ENCODE data around the gene KLC1. TPM values are rescaled to one million over a fixed set of nuclear protein-coding genes. Genes with fewer than 3 reads are reported as not detected.
A peak's percentile ranks its signal among the peaks of the same experiment; 100 is the strongest.

The KLC1 gene
- total and polyA plus RNA-seq, 2 of the 8 experiments (the other 6 are each of a cell fraction or from before 2014, with no cell fraction given): 84.6 to 134 TPM

DNA sequence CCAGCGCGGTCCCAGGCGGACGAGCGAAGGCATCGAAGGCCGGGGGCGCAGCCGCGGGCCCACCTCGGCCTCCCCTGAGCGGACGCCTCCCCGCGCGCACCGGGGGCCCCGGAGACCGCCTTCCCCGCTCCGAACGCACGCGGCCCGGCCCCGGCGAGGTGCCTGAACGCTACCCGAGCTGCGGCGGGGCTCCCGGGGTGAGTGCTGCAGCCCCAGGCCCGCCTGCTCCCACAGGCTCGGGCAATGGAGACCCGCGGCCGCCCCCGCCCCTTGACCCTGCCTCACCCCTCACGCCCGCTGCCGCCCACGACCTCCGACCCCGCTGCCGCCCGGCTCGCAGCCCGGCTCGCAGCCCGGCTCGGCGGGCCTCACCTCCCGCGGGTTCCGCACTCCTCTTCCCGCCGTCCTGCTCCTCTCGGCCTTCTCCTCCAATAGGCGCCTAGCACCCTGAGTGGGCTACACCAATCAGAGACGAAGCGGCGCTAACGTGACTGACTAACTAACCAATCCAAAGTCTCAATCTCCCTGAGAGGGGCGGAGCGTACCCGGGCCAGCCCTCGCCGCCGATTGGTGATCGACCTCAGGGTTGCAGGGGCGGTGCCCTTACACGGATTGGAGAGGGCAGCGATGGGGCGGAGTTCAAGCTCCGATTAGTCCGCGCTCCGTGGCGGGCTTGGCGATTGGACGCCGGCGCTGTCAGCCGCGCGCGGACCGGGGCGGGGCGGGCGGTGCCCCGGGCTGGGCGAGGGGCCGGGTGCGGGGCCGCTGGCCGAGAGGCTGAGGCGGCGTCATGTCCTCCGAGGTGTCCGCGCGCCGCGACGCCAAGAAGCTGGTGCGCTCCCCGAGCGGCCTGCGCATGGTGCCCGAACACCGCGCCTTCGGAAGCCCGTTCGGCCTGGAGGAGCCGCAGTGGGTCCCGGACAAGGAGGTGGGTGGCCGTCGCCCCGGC is 86.3 kb downstream of the KLC1 start, which contains the start of the genes XRCC3 and ZFYVE21:
XRCC3 (minus strand) TSS at position 400 of the 949 bp plus-strand sequence. CDS start 4,364 bp downstream, outside the sequence.
ZFYVE21 (plus strand) TSS at position 759 of the 949 bp plus-strand sequence; CDS start at position 791, 32 bp downstream.
- H2BK20ac ChIP-seq (ENCODE audit: low read length): no peak within 1 kb of the TSS
- peak; percentile 83 for FAIRE-seq
- H4K20me1 ChIP-seq (replicated peaks in 1 of 2; ENCODE audit: control insufficient read depth in 1 of 2, insufficient read depth in 2 of 2, low read length in 2 of 2): peaks cover 13 to 38% of the 10 kb centered on the region in 2 experiments
- peaks cover 0 to 54% of the 10 kb centered on the region in 2 experiments; a peak in 3 of 4 replicates for H3K79me2 ChIP-seq (ENCODE audit: control insufficient read depth in 1 of 2, insufficient read depth in 2 of 2, low read length in 2 of 2)
- no peak within 1 kb of the TSS; the same call in 1 of the 2 replicates for H3K18ac ChIP-seq (ENCODE audit: extremely low read depth, low read length)
- no peaks in the 10 kb centered on the region for H3K9me3 ChIP-seq (ENCODE audit: insufficient read depth in 2 of 2, low read depth in 1 of 2, low read length in 1 of 2)
- H2AK5ac ChIP-seq (ENCODE audit: low read depth, low read length): no peak within 1 kb of the TSS
- H3K23me2 ChIP-seq (ENCODE audit: low read depth, low read length): peaks cover 4% of the 10 kb centered on the region; the same call in 1 of the 2 replicates
- no peak within 1 kb of the TSS for H3K14ac ChIP-seq (ENCODE audit: insufficient read length)
- peak within 1 kb of the TSS; percentile 78 to 99 (median 86) for H3K9ac ChIP-seq (replicated peaks in 1 of 4; ENCODE audit: extremely low read depth in 1 of 4, low read depth in 3 of 4, low read length in 3 of 4)
- no peak within 1 kb of the TSS for H2BK15ac ChIP-seq (ENCODE audit: low read length)
- H4K8ac ChIP-seq (ENCODE audit: extremely low read depth, insufficient read depth, low read length): peak within 1 kb of the TSS; percentile 96
- WGBS, 2 experiments (ENCODE audit: extremely low coverage in 1 of 2, insufficient coverage in 1 of 2, insufficient read length in 1 of 2, insufficient replicate concordance in 2 of 2, low coverage in 1 of 2, low lambda C conversion rate in 2 of 2, missing lambda C conversion rate in 1 of 2): 2% methylated on average over 45 of the region's 121 CpGs; no CpG with 5 or more reads in 1 of the 2 experiments
- peak within 1 kb of the TSS; percentile 72 for H3K4me2 ChIP-seq (ENCODE audit: insufficient read depth in 1 of 2, low read depth in 2 of 2, low read length in 2 of 2)
- H3K27ac ChIP-seq (ENCODE audit: low read depth, low read length): peak within 1 kb of the TSS; percentile 81; the same call in 1 of the 2 replicates
- no peak within 1 kb of the TSS for H2AFZ ChIP-seq (ENCODE audit: low read length)
- H3K23ac ChIP-seq (ENCODE audit: insufficient read length): no peak within 1 kb of the TSS
- peak within 1 kb of the TSS; percentile 54 for H4K5ac ChIP-seq (ENCODE audit: insufficient read length, low read depth, low read length)
- H3K79me1 ChIP-seq (ENCODE audit: low read depth, low read length): peaks cover 20% of the 10 kb centered on the region
- no peak within 1 kb of the TSS for H4K91ac ChIP-seq (replicated peaks; ENCODE audit: insufficient read length, low read length)
- peak within 1 kb of the TSS; percentile 63 to 86 (median 76) for H3K4me3 ChIP-seq (ENCODE audit: extremely low read depth in 1 of 4, insufficient read depth in 2 of 4, low read depth in 3 of 4, low read length in 4 of 4)
- no peaks in the 10 kb centered on the region for H3K27me3 ChIP-seq (replicated peaks in 1 of 4; ENCODE audit: control insufficient read depth in 3 of 4, extremely low read depth in 1 of 4, insufficient read depth in 3 of 4, low read length in 3 of 4)
- H3K4me1 ChIP-seq (replicated peaks in 1 of 4; ENCODE audit: control insufficient read depth in 3 of 4, insufficient read depth in 4 of 4, low read length in 3 of 4): peaks cover 0 to 17% (median 8%) of the 10 kb centered on the region in 4 experiments; a peak in 6 of 7 replicates
- peaks cover 0 to 5% (median 2%) of the 10 kb centered on the region in 4 experiments; a peak in 3 of 8 replicates for H3K36me3 ChIP-seq (ENCODE audit: control insufficient read depth in 2 of 4, insufficient read depth in 4 of 4, low read length in 3 of 4)
- no peak within 1 kb of the TSS for H3K4ac ChIP-seq (replicated peaks; ENCODE audit: insufficient read length, low read depth, low read length)
- H2BK120ac ChIP-seq (replicated peaks; ENCODE audit: low read depth, low read length): no peak within 1 kb of the TSS
- no peak within 1 kb of the TSS for H2BK12ac ChIP-seq (ENCODE audit: low read depth, low read length)
- ChIA-PET POLR2A (ENCODE audit: partially characterized antibody) (interaction anchor here (0.6 to 2.0 kb wide), 17 partner anchors 10 to 285 kb away, joined by 3 to 11 read pairs (median 3); partner anchors contain the start of genes BAG5 and KLC1), CTCF (ENCODE audit: partially characterized antibody) (no interaction called here)
- H2BK5ac ChIP-seq (ENCODE audit: low read depth, low read length): no peak within 1 kb of the TSS
- peak within 1 kb of the TSS; percentile 89 for H3K56ac ChIP-seq (replicated peaks; ENCODE audit: insufficient read length, low read depth, low read length)
- peak; percentile 99 for DNase-seq (ENCODE audit: low read depth in 1 of 2, low spot score in 2 of 2)
- TF ChIP-seq SIN3A (conservative IDR thresholded peaks at IDR 0.05 in 1 of 2, IDR thresholded peaks at IDR 0.05 in 1 of 2; ENCODE audit: low read depth in 1 of 2, low read length in 2 of 2): peak in 1 of 2 experiments; percentile 55; a peak in 1 of 4 replicates
- peak; percentile 53 for TF ChIP-seq KDM4A (IDR thresholded peaks at IDR 0.05; ENCODE audit: low read depth, low read length, severe bottlenecking)
- TF ChIP-seq MAFK (IDR thresholded peaks at IDR 0.05; ENCODE audit: low read depth, low read length): no peak
- no peak for TF ChIP-seq NRF1 (IDR thresholded peaks at IDR 0.05; ENCODE audit: low read depth, low read length)
- no peak for TF ChIP-seq EZH2 (IDR thresholded peaks at IDR 0.05; ENCODE audit: low read depth, low read length, severe bottlenecking)
- TF ChIP-seq POLR2A (IDR thresholded peaks at IDR 0.05; ENCODE audit: control extremely low read depth in 1 of 2, low read depth in 2 of 2, low read length in 2 of 2): peak in 1 of 2 experiments; percentile 81; a peak in 2 of 3 replicates
- TF ChIP-seq MAX (IDR thresholded peaks at IDR 0.05): peak; percentile 64
- TF ChIP-seq SP4 (IDR thresholded peaks at IDR 0.05; ENCODE audit: low read length): peak; percentile 96; the same call in 1 of the 2 replicates
- no peak for TF ChIP-seq EP300 (IDR thresholded peaks at IDR 0.05; ENCODE audit: borderline replicate concordance in 1 of 2, low read depth in 2 of 2, low read length in 2 of 2)
- TF ChIP-seq TEAD4 (IDR thresholded peaks at IDR 0.05; ENCODE audit: low read depth, low read length): no peak
